Activated naive CD4-positive, alpha-beta T cell treated with anti-CD3 and anti-CD28 coated beads for 36 hours (primary cell): ENCODE data around the gene WIPF3. TPM values are rescaled to one million over a fixed set of nuclear protein-coding genes. Genes with fewer than 3 reads are reported as not detected.

Source experiments
- CTCF ChIA-PET: fragments of 350-600 bp; sonication (Branson Sonifier 250); formaldehyde crosslinking; loops from one replicate; lab custom pipeline; 2021; ENCODE audit warnings: antibody characterized with exemption; lab: Charles Lee
- DNase-seq: peaks from one replicate; pipeline ENCODE4 v3.0.0-alpha.2; 2020
- H3K27ac Mint-ChIP-seq: one replicate; pipeline ENCODE4 v1.8.0; 2021; ENCODE audit warnings: mild to moderate bottlenecking, mixed read lengths
- H3K27me3 Mint-ChIP-seq: one replicate; pipeline ENCODE4 v1.8.0; 2021; ENCODE audit warnings: low read depth, mixed read lengths
- H3K36me3 Mint-ChIP-seq: one replicate; pipeline ENCODE4 v1.8.0; 2021; ENCODE audit warnings: low read depth, mixed read lengths
- H3K4me1 Mint-ChIP-seq: one replicate; pipeline ENCODE4 v1.8.0; 2021; ENCODE audit warnings: low read depth, mixed read lengths
- H3K4me3 Mint-ChIP-seq: one replicate; pipeline ENCODE4 v1.8.0; 2021; ENCODE audit warnings: mild to moderate bottlenecking, moderate library complexity, mixed read lengths
- H3K9me3 Mint-ChIP-seq: one replicate; pipeline ENCODE4 v1.8.0; 2021; ENCODE audit warnings: mixed read lengths
- intact Hi-C: fragments of 100-400 bp; cut with micrococcal nuclease; formaldehyde crosslinking; loops from one replicate; pipeline ENCODE4 v1.15.1; 2023
- total RNA-seq, 2 experiments: library from RNA; stranded (reverse); gene quantifications; one replicate each; pipeline ENCODE4 v1.2.3, GENCODE V29; 2021

The WIPF3 gene
- not detected for total RNA-seq

GRCh38 chr7:29806208-29806994 lies at the start of gene WIPF3:
Gene WIPF3 (plus strand): TSS chr7:29806508. CDS start chr7:29834725, 28,217 bp downstream.
- peaks cover 70% of the 10 kb centered on the region for H3K27me3 Mint-ChIP-seq
- no peaks in the 10 kb centered on the region for H3K36me3 Mint-ChIP-seq
- peak within 1 kb of the TSS; percentile 15 for H3K4me3 Mint-ChIP-seq
- no peak within 1 kb of the TSS for H3K27ac Mint-ChIP-seq
- CTCF ChIA-PET: interaction anchor here (0.6 to 0.9 kb wide), 3 partner anchors 114 to 167 kb away, joined by 3 read pairs; no protein-coding TSS in a partner anchor
- intact Hi-C loops: no loop called here
- peaks cover 6% of the 10 kb centered on the region for H3K4me1 Mint-ChIP-seq
- no peak for DNase-seq
- no peaks in the 10 kb centered on the region for H3K9me3 Mint-ChIP-seq

- H3K27me3 Mint-ChIP-seq: peaks cover 10% of the 10 kb centered on the region
- H3K9me3 Mint-ChIP-seq: no peaks in the 10 kb centered on the region
- no peak overlapping the region for H3K4me3 Mint-ChIP-seq
- H3K36me3 Mint-ChIP-seq: no peaks in the 10 kb centered on the region
- no peaks in the 10 kb centered on the region for H3K4me1 Mint-ChIP-seq
- DNase-seq: no peak
- intact Hi-C loops: no loop called here
- CTCF ChIA-PET: no interaction called here
- H3K27ac Mint-ChIP-seq: no peak overlapping the region
Observed at GRCh38 chr7:29763266-29763665, 43.0 kb upstream of the WIPF3 start.

DNA sequence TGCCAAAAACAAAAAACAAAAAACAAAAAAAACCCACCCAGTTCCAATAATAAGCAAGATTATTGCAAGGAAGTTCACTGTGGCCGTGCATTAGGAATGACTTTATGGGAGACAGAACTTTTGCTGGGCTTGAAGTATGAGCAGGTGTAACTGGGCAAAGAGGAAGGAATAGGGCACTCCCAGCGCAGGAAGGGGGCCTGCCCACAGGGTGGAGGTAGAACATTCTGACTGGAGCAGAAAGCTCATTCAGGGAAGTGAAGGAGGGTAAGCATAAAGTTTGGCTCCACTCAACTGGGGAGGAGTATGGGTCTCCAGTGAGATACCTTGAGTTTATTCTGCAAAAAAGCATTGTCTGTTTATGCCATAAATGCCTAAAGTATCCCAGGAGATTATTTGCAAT lies 42.1 kb upstream of the WIPF3 start:
- intact Hi-C loops: no loop called here
- Mint-ChIP-seq H3K36me3 (no peaks in the 10 kb centered on the region), H3K4me1 (no peaks in the 10 kb centered on the region), H3K27me3 (peaks cover 10% of the 10 kb centered on the region), H3K27ac (no peak overlapping the region), H3K4me3 (no peak overlapping the region), H3K9me3 (no peaks in the 10 kb centered on the region)
- CTCF ChIA-PET: no interaction called here
- no peak for DNase-seq

- intact Hi-C loops: no loop called here
- Mint-ChIP-seq H3K27ac (no peak overlapping the region), H3K36me3 (no peaks in the 10 kb centered on the region), H3K9me3 (no peaks in the 10 kb centered on the region), H3K4me3 (no peak overlapping the region), H3K4me1 (no peaks in the 10 kb centered on the region), H3K27me3 (peaks cover 10% of the 10 kb centered on the region)
- CTCF ChIA-PET: no interaction called here
- DNase-seq: no peak
Observed at GRCh38 chr7:29765490-29765889, 40.8 kb upstream of the WIPF3 start.

GRCh38 chr7:29770371-29770770 lies 35.9 kb upstream of the WIPF3 start:
- Mint-ChIP-seq H3K36me3 (no peaks in the 10 kb centered on the region), H3K4me3 (no peak overlapping the region), H3K9me3 (no peaks in the 10 kb centered on the region), H3K27me3 (peaks cover 6% of the 10 kb centered on the region), H3K4me1 (no peaks in the 10 kb centered on the region), H3K27ac (no peak overlapping the region)
- intact Hi-C loops: no loop called here
- CTCF ChIA-PET: no interaction called here
- no peak for DNase-seq

DNA sequence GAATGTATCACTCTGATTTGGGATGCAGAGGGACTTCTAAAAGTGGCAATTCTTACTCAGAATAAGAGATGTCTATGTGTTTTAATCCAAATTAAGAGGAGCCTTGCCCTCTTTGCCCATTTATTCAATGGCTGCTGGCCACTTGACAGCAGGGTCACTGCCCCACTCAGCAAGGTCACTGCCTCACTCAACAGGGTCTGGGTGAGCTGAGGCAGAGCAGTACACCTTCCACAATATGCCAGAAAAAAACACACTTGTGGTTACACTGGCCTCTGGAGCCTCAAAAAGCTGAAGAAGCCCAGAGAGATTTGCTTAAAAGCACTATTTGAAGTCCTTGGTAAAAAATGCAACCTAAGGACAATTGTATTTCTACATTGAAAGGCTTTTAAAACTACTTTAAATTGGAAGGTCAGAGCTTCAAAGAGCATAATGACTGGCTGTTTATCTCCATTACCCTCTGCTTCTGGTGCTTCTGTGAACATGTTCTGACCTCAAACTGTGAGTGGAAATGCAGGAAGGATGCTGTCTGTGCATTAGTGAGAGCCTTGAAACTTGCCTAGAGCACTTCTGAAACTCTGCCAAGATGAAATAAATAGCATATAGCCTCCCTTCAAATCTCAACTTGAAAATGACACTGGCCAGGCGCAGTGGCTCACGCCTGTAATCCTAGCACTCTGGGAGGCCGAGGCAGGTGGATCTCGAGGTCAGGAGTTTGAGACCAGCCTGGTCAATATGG lies 35.1 kb upstream of the WIPF3 start:
- Mint-ChIP-seq H3K36me3 (no peaks in the 10 kb centered on the region), H3K27ac (no peak overlapping the region), H3K4me1 (no peaks in the 10 kb centered on the region), H3K9me3 (no peaks in the 10 kb centered on the region), H3K27me3 (peaks cover 5% of the 10 kb centered on the region), H3K4me3 (no peak overlapping the region)
- intact Hi-C loops: no loop called here
- CTCF ChIA-PET: no interaction called here
- no peak for DNase-seq

DNA sequence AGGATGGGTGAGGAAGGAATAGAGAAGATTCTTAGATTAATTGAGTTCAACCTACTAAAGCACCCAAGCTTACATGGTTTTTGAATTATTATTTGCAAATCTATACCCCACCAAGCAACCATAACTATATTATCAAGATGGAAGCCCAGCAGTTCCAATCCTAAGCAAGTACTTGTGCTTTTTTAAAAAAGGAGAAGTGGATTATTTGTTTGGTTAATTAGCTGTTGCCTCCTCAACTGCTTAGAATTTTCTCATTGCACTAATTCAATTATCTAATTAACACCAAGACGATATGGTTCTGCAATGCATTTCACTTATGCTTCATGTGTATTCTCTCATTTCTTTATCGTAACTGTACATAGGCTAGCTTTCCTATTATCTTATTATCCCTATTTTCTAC lies 27.3 kb upstream of the WIPF3 start:
- Mint-ChIP-seq H3K27me3 (peaks cover 9% of the 10 kb centered on the region), H3K4me1 (no peaks in the 10 kb centered on the region), H3K36me3 (no peaks in the 10 kb centered on the region), H3K27ac (no peak overlapping the region), H3K9me3 (no peaks in the 10 kb centered on the region), H3K4me3 (no peak overlapping the region)
- no peak for DNase-seq
- intact Hi-C loops: no loop called here
- CTCF ChIA-PET: interaction anchor here (0.6 kb wide), 2 partner anchors 100 to 1512 kb away, joined by 3 read pairs; no protein-coding TSS in a partner anchor

DNA sequence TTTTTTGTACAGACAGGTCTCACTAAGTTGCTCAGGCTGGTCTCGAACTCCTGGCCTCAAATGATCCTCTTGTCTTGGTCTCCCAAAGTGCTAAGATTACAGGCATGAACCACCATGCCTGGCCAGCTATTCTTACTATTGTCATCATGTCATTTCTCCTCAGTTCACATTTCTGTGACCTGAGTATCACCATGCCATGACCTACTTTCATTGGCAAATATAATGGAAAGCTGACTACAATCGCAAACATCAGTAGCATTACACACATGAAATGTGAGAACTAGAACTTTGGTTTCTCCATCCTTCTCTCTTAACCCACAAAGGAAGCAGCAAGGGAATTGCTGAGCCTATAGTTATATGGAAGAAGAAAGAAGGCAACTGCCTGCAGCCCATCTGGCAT lies 26.0 kb upstream of the WIPF3 start:
- H3K9me3 Mint-ChIP-seq: no peaks in the 10 kb centered on the region
- no peaks in the 10 kb centered on the region for H3K36me3 Mint-ChIP-seq
- no peak overlapping the region for H3K27ac Mint-ChIP-seq
- no peaks in the 10 kb centered on the region for H3K4me1 Mint-ChIP-seq
- intact Hi-C loops: no loop called here
- no peak for DNase-seq
- CTCF ChIA-PET: interaction anchor here (0.6 kb wide), 1 partner anchor 85 kb away, joined by 3 read pairs; no protein-coding TSS in a partner anchor
- H3K4me3 Mint-ChIP-seq: no peak overlapping the region
- peaks cover 9% of the 10 kb centered on the region for H3K27me3 Mint-ChIP-seq

DNA sequence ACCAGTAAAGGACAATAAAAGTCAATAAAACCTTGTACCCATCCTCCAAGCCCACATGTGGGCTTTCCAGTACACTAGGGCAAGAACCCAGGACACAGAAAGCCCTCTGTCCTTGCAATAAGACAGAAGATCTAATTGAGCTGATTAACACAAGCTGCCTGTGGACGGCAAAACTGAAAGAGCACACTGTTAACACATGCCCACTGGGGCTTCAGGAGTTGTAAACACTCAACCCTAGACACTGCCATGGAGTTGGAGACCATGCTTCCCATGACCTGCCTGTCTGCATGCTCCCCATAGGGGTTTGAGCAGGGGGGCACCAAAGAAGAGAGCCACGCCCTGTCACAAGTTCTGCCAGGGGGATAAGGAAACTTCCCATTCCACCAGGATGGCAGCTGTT lies 22.6 kb upstream of the WIPF3 start:
- H3K4me1 Mint-ChIP-seq: no peaks in the 10 kb centered on the region
- DNase-seq: no peak
- H3K27me3 Mint-ChIP-seq: peaks cover under 1% of the 10 kb centered on the region
- H3K4me3 Mint-ChIP-seq: no peak overlapping the region
- intact Hi-C loops: no loop called here
- no peaks in the 10 kb centered on the region for H3K9me3 Mint-ChIP-seq
- no peaks in the 10 kb centered on the region for H3K36me3 Mint-ChIP-seq
- no peak overlapping the region for H3K27ac Mint-ChIP-seq
- CTCF ChIA-PET: no interaction called here

- intact Hi-C loops: no loop called here
- no peaks in the 10 kb centered on the region for H3K9me3 Mint-ChIP-seq
- no peaks in the 10 kb centered on the region for H3K36me3 Mint-ChIP-seq
- no peak overlapping the region for H3K4me3 Mint-ChIP-seq
- H3K4me1 Mint-ChIP-seq: no peaks in the 10 kb centered on the region
- H3K27ac Mint-ChIP-seq: no peak overlapping the region
- CTCF ChIA-PET: interaction anchor here (0.7 to 0.9 kb wide), 2 partner anchors 80 to 687 kb away, joined by 3 read pairs; no protein-coding TSS in a partner anchor
- no peaks in the 10 kb centered on the region for H3K27me3 Mint-ChIP-seq
- no peak for DNase-seq
Observed at GRCh38 chr7:29793507-29793906, 12.8 kb upstream of the WIPF3 start.

DNA sequence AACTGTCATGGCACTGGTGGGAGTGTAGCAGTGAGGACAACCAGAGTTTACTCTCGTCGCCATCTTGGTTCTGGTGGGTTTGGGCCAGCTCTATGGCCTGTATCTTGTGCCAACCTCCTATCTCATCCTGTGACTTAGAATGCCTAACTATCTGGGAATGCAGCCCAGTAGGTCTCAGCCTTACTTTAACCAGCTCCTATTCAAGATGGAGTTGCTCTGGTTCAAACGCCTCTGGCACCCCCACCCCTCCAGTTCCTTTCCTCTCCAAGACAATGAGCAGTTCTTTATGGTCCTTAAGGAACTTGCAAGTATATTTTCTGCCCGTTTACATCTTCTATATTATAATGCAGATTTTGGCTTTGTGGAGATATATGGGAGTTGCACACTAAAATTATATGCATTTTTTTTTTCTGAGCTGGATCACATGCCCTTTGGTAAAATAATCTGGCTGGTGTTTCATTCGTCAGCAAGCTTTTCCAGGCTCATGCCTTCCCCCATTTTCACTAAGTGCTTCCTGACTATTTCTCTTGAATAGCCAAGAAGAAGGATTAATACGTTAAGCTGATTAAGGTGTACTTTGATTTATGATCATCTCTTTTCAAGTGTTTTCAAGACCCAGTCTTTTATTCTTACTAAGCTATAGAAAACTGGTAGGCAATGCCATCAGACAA lies 11.2 kb upstream of the WIPF3 start:
- CTCF ChIA-PET: no interaction called here

More for the DNA sequence above, 11.2 kb upstream of the WIPF3 start:
- DNase-seq: no peak
- Mint-ChIP-seq H3K27me3 (peaks cover 4% of the 10 kb centered on the region), H3K36me3 (no peaks in the 10 kb centered on the region), H3K4me1 (no peaks in the 10 kb centered on the region), H3K4me3 (no peak overlapping the region), H3K9me3 (no peaks in the 10 kb centered on the region), H3K27ac (no peak overlapping the region)
- intact Hi-C loops: no loop called here
